Measurements from ENCODE around the gene DEPP1.

- TF ChIP-seq CTCF (IDR thresholded peaks at IDR 0.05) (no peak), POLR2A (IDR thresholded peaks at IDR 0.05) (no peak), EP300 (IDR thresholded peaks at IDR 0.05) (no peak), POLR2AphosphoS5 (IDR thresholded peaks at IDR 0.05) (no peak)
Observed at GRCh38 chr10:44938956-44939355, 39.7 kb downstream of the DEPP1 start.
